Subcutaneous abdominal adipose tissue (tissue), 5 donors: ENCODE results near the gene SMG6.

Source experiments
- H3K27ac ChIP-seq: one replicate; pipeline ENCODE4 v1.7.0; 2013; ENCODE audit warnings: low read depth, mild to moderate bottlenecking, inconsistent platforms, low read length, moderate library complexity
- H3K27me3 ChIP-seq, 5 donors: one replicate each; pipeline ENCODE4 v1.7.0; 2013; ENCODE audit warnings: low read length in 5 of 5, inconsistent platforms in 1 of 5; ENCODE audit not compliant: control insufficient read depth in 5 of 5, insufficient read depth in 4 of 5
- H3K36me3 ChIP-seq, 5 donors: one replicate each; pipeline ENCODE4 v1.7.0; 2013; ENCODE audit warnings: low read length in 5 of 5; ENCODE audit not compliant: control insufficient read depth in 5 of 5, insufficient read depth in 5 of 5
- H3K4me1 ChIP-seq, 5 donors: one replicate each; pipeline ENCODE4 v1.7.0; 2013; ENCODE audit warnings: low read length in 5 of 5, mild to moderate bottlenecking in 3 of 5, moderate library complexity in 1 of 5; ENCODE audit not compliant: control insufficient read depth in 5 of 5, insufficient read depth in 5 of 5
- H3K4me3 ChIP-seq, 5 donors: one replicate each; pipeline ENCODE4 v1.7.0; 2013; ENCODE audit warnings: low read length in 5 of 5, low read depth in 1 of 5
- H3K9ac ChIP-seq, 5 donors: one replicate each; pipeline ENCODE4 v1.7.0; 2013; ENCODE audit warnings: low read length in 5 of 5, mild to moderate bottlenecking in 4 of 5, moderate library complexity in 3 of 5
- H3K9me3 ChIP-seq, 5 donors: one replicate each; pipeline ENCODE4 v1.7.0; 2013; ENCODE audit warnings: low read length in 5 of 5; ENCODE audit not compliant: control insufficient read depth in 5 of 5
- donor health status: healthy.
- donor health status: healthy.
- donor health status: healthy.
- donor health status: healthy.
- donor health status: healthy.

The SMG6 gene

DNA sequence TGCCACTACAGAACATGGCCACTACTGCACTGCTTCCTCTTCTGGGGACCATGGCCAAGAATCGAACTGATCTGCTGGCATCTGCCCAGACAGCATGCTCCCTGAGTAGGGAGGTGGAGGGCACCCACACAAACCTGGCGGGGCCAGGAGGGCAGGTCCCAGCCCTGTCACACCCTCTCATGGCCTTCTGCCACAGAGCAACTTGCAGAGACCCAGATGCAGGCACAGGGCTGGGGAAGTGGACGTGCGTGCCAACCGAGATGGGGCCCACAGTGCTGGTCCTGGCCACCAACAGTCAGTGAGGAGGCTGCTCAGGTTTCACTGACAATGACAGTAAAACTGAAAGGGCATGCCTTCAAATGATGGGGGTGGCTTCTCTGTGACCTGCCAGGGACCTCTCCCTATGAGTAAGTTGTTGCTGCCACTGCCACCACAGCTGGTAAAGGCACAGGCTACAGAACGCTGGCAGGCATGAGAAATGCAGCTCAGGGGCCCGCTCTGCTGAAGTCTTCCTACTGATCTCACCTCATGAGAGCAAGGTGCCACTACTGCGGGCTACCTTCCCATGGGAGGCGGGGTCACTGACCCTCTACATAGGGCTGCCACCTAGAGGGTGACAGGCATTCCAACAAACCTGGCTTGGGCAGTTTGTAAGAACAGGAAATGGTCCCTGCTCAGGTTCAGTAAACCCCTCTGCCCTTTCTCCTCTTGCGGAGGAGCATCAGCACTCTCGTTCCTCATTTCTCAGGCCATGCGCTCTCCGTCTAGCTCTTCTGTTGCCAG, 233.2 kb downstream of the SMG6 start:
- Histone ChIP-seq H3K9ac (peak overlapping the region in 1 of 5 donors; percentile 1), H3K9me3 (no peaks in the 10 kb centered on the region)

DNA sequence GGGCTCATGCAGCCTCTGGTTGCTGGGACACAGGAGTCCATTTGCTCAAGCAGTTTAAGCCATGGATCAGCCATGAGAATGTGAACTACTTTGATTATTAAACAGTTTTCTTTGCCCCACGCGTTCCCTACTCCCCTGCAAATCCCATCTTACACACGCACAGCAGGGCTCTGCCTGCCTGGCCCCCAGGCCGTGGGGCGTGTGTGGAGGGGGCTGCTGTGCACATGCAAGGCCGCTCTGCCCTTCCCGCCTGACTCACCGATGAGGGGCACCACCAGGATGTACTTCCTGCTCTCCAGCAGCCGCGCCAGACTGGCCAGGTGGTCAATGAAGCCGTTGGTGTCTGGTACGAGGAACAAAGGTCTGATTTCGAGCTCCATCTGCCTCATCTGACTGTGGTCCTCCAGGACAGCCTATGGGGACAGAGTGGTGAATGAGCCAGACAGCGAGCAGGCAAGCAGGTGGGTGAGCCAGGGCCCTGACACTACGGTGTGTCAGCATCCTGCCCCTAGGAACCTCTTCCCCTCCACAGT, 235.0 kb downstream of the SMG6 start:
- Histone ChIP-seq H3K27ac (peak overlapping the region; percentile 67), H3K27me3 (no peaks in the 10 kb centered on the region), H3K9ac (no peak overlapping the region), H3K36me3 (peaks cover 0 to 72% (median 42%) of the 10 kb centered on the region in 5 donors), H3K9me3 (no peaks in the 10 kb centered on the region), H3K4me3 (no peak overlapping the region), H3K4me1 (peaks cover 18 to 85% (median 53%) of the 10 kb centered on the region in 5 donors)

More for the DNA sequence above, 233.2 kb downstream of the SMG6 start:
- Histone ChIP-seq H3K27ac (peak overlapping the region; percentile 80), H3K4me3 (no peak overlapping the region), H3K27me3 (no peaks in the 10 kb centered on the region), H3K36me3 (peaks cover 0 to 54% (median 27%) of the 10 kb centered on the region in 5 donors), H3K4me1 (peaks cover 17 to 79% (median 41%) of the 10 kb centered on the region in 5 donors)

DNA sequence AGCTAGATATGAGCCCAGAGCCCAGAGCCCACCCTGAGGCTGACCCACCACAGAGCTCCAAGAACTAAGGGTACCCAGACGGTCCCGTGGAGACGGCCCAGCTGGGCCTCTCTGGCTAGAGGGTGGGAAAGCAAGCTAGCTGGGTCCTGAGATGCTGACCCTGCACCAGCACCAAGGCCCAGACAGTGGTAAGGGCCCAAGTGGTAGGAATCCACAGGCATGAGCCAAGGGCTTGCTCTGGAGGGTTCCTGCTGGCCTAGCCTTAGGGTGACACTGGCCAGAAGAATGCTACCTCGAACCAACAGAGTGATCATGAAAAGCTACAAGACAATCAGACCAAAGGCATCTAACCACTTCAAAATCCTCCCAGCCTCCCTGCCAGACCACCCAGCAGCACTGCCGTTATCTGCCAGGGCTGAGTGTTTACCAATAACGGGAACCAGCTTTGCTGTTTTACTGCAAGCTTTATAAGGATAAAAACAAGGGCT, 235.5 kb downstream of the SMG6 start:
- Histone ChIP-seq H3K27me3 (no peaks in the 10 kb centered on the region), H3K27ac (peak overlapping the region; percentile 67), H3K9me3 (no peaks in the 10 kb centered on the region), H3K36me3 (peaks cover 0 to 73% (median 42%) of the 10 kb centered on the region in 5 donors), H3K4me3 (no peak overlapping the region), H3K9ac (no peak overlapping the region), H3K4me1 (peaks cover 18 to 91% (median 58%) of the 10 kb centered on the region in 5 donors)

GRCh38 chr17:2067608-2068024, 236.0 kb downstream of the SMG6 start:
- Histone ChIP-seq H3K9ac (no peak overlapping the region), H3K27ac (peak overlapping the region; percentile 67), H3K4me1 (peaks cover 18 to 93% (median 63%) of the 10 kb centered on the region in 5 donors)

GRCh38 chr17:2067048-2067561, 236.5 kb downstream of the SMG6 start:
- peaks cover 0 to 72% (median 44%) of the 10 kb centered on the region in 5 donors for H3K36me3 ChIP-seq
- H3K27ac ChIP-seq: peak overlapping the region; percentile 67
- H3K9ac ChIP-seq: peak overlapping the region in 1 of 5 donors; percentile 84
- peaks cover 21 to 93% (median 66%) of the 10 kb centered on the region in 5 donors for H3K4me1 ChIP-seq
- H3K4me3 ChIP-seq: no peak overlapping the region
- H3K27me3 ChIP-seq: no peaks in the 10 kb centered on the region
- H3K9me3 ChIP-seq: no peaks in the 10 kb centered on the region

More at GRCh38 chr17:2067608-2068024, 236.0 kb downstream of the SMG6 start:
- Histone ChIP-seq H3K36me3 (peaks cover 0 to 75% (median 42%) of the 10 kb centered on the region in 5 donors), H3K9me3 (no peaks in the 10 kb centered on the region), H3K27me3 (no peaks in the 10 kb centered on the region), H3K4me3 (no peak overlapping the region)

DNA sequence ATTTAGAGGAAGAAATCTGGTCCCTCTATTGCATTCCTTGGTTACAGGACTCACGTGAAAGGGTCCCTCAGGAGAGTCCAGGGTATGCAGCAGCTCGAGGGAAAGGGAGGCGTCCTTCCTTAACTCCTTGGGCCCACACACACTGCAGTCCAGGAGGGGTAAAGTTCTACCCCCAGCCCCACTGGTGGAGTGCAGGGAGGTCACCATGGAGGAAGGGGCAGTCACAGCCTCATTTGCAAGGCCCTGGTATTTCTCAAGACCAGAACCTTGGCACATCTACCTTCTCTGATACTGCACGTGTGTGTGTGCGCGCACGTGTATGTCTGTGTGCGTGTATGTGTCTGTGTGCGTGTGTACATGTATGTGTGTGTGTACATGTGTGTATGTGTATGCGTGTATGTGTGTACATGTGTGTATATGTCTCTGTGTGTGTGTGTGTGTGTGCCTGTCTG, 237.6 kb downstream of the SMG6 start:
- Histone ChIP-seq H3K9me3 (no peaks in the 10 kb centered on the region), H3K4me3 (no peak overlapping the region), H3K27ac (peak overlapping the region; percentile 67), H3K27me3 (peaks cover 0 to 3% (median 0%) of the 10 kb centered on the region in 5 donors), H3K4me1 (peaks cover 21 to 93% (median 69%) of the 10 kb centered on the region in 5 donors), H3K9ac (peak overlapping the region in 1 of 5 donors; percentile 10), H3K36me3 (peaks cover 0 to 70% (median 48%) of the 10 kb centered on the region in 5 donors)

- H3K4me3 ChIP-seq: peak overlapping the region in 1 of 5 donors; percentile 17
- H3K9me3 ChIP-seq: no peaks in the 10 kb centered on the region
- H3K27ac ChIP-seq: peak overlapping the region; percentile 67
- peaks cover 0 to 9% (median 0%) of the 10 kb centered on the region in 5 donors for H3K27me3 ChIP-seq
- H3K4me1 ChIP-seq: peaks cover 24 to 93% (median 77%) of the 10 kb centered on the region in 5 donors
- H3K36me3 ChIP-seq: peaks cover 0 to 69% (median 48%) of the 10 kb centered on the region in 5 donors
- peak overlapping the region in 1 of 5 donors; percentile 16 for H3K9ac ChIP-seq
Measured at GRCh38 chr17:2064980-2065785, 238.4 kb downstream of the SMG6 start.

GRCh38 chr17:2064520-2064971, 239.0 kb downstream of the SMG6 start:
- Histone ChIP-seq H3K4me3 (peak overlapping the region in 1 of 5 donors; percentile 17), H3K27ac (peak overlapping the region; percentile 67), H3K9ac (peak overlapping the region in 1 of 5 donors; percentile 16), H3K27me3 (peaks cover 0 to 14% (median 0%) of the 10 kb centered on the region in 5 donors), H3K4me1 (peaks cover 28 to 96% (median 83%) of the 10 kb centered on the region in 5 donors), H3K36me3 (peaks cover 0 to 74% (median 50%) of the 10 kb centered on the region in 5 donors), H3K9me3 (no peaks in the 10 kb centered on the region)

- Histone ChIP-seq H3K4me1 (peaks cover 28 to 100% (median 87%) of the 10 kb centered on the region in 5 donors), H3K9ac (no peak overlapping the region), H3K27me3 (peaks cover 0 to 17% (median 0%) of the 10 kb centered on the region in 5 donors), H3K4me3 (no peak overlapping the region), H3K27ac (peak overlapping the region; percentile 67), H3K9me3 (no peaks in the 10 kb centered on the region), H3K36me3 (peaks cover 0 to 74% (median 51%) of the 10 kb centered on the region in 5 donors)
Measured at GRCh38 chr17:2064147-2064489, 239.5 kb downstream of the SMG6 start.
